GM23248 (cell line): Measurements from ENCODE around the gene FLOT1.

Experiments used
- EZH2 ChIP-seq: fragments of 200-600 bp; sonication (generic); IDR thresholded peaks from 2 replicates; pipeline ENCODE4 v1.6.1; 2018; ENCODE audit warnings: antibody characterized with exemption, mild to moderate bottlenecking; ENCODE audit not compliant: insufficient read depth, poor library complexity, severe bottlenecking
- EZH2phosphoT487 ChIP-seq: fragments of 200-600 bp; sonication (generic); IDR thresholded peaks from 2 replicates; pipeline ENCODE4 v1.6.1; 2018; ENCODE audit warnings: antibody characterized with exemption, moderate library complexity, mild to moderate bottlenecking, low read depth; ENCODE audit not compliant: insufficient read depth

DNA sequence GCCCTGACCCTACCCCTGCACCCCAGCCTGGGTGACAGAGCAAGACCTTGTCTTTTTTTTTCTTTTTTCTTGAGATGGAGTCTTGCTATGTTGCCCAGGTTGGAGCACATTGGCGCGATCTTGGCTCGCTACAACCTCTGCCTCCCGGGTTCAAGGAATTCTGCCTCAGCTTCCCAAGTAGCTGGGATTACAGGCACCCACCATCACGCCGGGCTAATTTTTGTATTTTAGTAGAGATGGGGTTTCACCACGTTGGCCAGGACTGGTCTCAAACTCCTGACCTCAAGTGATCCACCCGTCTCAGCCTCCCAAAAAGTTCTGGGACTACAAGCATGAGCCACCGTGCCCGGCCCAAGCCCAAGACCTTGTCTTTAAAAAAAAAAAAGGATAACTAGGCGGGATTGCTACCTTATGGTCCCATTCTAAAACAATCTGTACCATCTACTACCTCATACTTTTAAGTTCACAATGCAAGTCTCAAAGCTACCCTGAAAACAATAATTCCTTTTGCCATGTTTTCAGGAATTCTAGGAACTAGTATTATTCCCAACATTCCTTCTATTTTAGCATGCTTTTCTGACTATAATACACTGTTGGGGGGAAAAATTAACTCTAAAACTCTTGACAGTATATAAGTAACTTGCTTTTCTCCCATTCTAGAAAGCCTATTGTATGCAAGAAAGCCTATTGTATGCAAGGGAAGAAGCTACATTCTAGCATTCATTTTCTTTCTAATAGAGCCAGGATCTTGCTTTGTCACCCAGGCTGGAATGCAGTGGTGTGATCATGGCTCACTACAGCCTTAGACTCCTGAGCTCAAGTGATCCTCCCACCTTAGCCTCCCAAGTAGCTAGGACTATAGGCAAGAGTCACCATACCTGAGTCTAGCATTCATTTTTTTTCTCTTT lies 15.7 kb downstream of the FLOT1 start:
- TF ChIP-seq EZH2phosphoT487 = no peak
- no peak for TF ChIP-seq EZH2
